ENCODE results near the gene DYRK1B.
"Not testable (repeated sequence)": the region's sequence is repeated elsewhere in the genome, so short reads cannot be mapped to it uniquely, and the experiment has no call there.

The DYRK1B gene

GRCh38 chr19:39833464-39834286, at the start of gene DYRK1B:
Gene DYRK1B, minus strand, starts transcription at chr19:39834162. Its CDS starts 2,295 bp downstream, at chr19:39831867.
- peak; percentile 98 for DNase-seq (ENCODE audit: low spot score)

GRCh38 chr19:39882645-39883044, 48.7 kb upstream of the DYRK1B start:
- not testable (repeated sequence) for DNase-seq (ENCODE audit: low spot score)

GRCh38 chr19:39881495-39882110, 47.6 kb upstream of the DYRK1B start:
- DNase-seq (ENCODE audit: low spot score): not testable (repeated sequence)

GRCh38 chr19:39880241-39880640, 46.3 kb upstream of the DYRK1B start:
- DNase-seq (ENCODE audit: low spot score): not testable (repeated sequence)

- DNase-seq (ENCODE audit: low spot score): not testable (repeated sequence)
Observed at GRCh38 chr19:39879796-39880195, 45.8 kb upstream of the DYRK1B start.

GRCh38 chr19:39878866-39879265, 44.9 kb upstream of the DYRK1B start:
- not testable (repeated sequence) for DNase-seq (ENCODE audit: low spot score)

- DNase-seq (ENCODE audit: low spot score): no peak
Observed at GRCh38 chr19:39878398-39878797, 44.4 kb upstream of the DYRK1B start.

GRCh38 chr19:39877982-39878381, 44.0 kb upstream of the DYRK1B start:
- not testable (repeated sequence) for DNase-seq (ENCODE audit: low spot score)

GRCh38 chr19:39877488-39877887, 43.5 kb upstream of the DYRK1B start:
- DNase-seq (ENCODE audit: low spot score): not testable (repeated sequence)

GRCh38 chr19:39876486-39876885, 42.5 kb upstream of the DYRK1B start:
- DNase-seq (ENCODE audit: low spot score): not testable (repeated sequence)

GRCh38 chr19:39875401-39875864, 41.5 kb upstream of the DYRK1B start:
- not testable (repeated sequence) for DNase-seq (ENCODE audit: low spot score)

GRCh38 chr19:39874404-39874803, 40.4 kb upstream of the DYRK1B start:
- no peak for DNase-seq (ENCODE audit: low spot score)

- DNase-seq (ENCODE audit: low spot score): no peak
Observed at GRCh38 chr19:39873385-39873784, 39.4 kb upstream of the DYRK1B start.

GRCh38 chr19:39871886-39872866, 38.2 kb upstream of the DYRK1B start:
- no peak for DNase-seq (ENCODE audit: low spot score)

- no peak for DNase-seq (ENCODE audit: low spot score)
Observed at GRCh38 chr19:39871362-39871761, 37.4 kb upstream of the DYRK1B start.

GRCh38 chr19:39870171-39870971, 36.4 kb upstream of the DYRK1B start:
- DNase-seq (ENCODE audit: low spot score): no peak

GRCh38 chr19:39867952-39868351, 34.0 kb upstream of the DYRK1B start:
- DNase-seq (ENCODE audit: low spot score): no peak

- DNase-seq (ENCODE audit: low spot score): no peak
Observed at GRCh38 chr19:39867133-39867532, 33.2 kb upstream of the DYRK1B start.

- no peak for DNase-seq (ENCODE audit: low spot score)
Observed at GRCh38 chr19:39865953-39866352, 32.0 kb upstream of the DYRK1B start.

GRCh38 chr19:39865186-39865585, 31.2 kb upstream of the DYRK1B start:
- DNase-seq (ENCODE audit: low spot score): no peak

GRCh38 chr19:39864118-39864517, 30.2 kb upstream of the DYRK1B start:
- DNase-seq (ENCODE audit: low spot score): no peak
